ENCODE results near the gene GRID2.

DNA sequence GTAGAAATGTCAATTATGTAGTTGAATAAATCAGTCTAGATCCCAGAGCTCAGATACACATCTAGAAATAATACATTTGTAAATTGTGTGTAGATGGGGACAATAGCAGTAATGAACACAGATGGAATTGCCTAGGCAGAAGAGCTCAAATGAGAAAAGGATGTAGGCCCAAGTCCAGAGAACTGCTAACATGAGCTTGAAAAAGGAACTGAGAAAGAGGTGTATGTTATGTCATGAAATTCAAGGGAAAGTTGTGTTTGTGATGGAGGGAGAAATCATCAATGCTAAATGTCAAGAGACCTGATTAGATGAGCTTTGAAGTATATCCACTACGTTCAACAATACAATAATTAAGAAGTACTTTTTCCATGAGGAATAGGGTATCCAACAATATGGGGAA lies 1148.2 kb downstream of the GRID2 start:
- no peak for TF ChIP-seq EP300 (IDR thresholded peaks at IDR 0.05)
- TF ChIP-seq POLR2A (IDR thresholded peaks at IDR 0.05), result no peak

Measured in stomach (tissue), 4 donors.